ENCODE data around the gene STAT3.
A peak's percentile ranks its signal among the peaks of the same experiment; 100 is the strongest.

Gene STAT3

GRCh38 chr17:42317266-42317845 is 70.9 kb downstream of the STAT3 start:
- Mint-ChIP-seq H3K27me3 (no peaks in the 10 kb centered on the region), H3K27ac (no peak overlapping the region), H3K36me3 (peaks cover 62% of the 10 kb centered on the region), H3K4me1 (peaks cover 86% of the 10 kb centered on the region), H3K9me3 (no peaks in the 10 kb centered on the region), H3K4me3 (no peak overlapping the region)
- DNase-seq, result no peak
- CTCF ChIA-PET, result interaction anchor here (0.7 to 12.8 kb wide), 4 partner anchors 8 to 88 kb away, joined by 3 to 167 read pairs (median 6); no protein-coding TSS in a partner anchor

- H3K36me3 Mint-ChIP-seq, result peaks cover 58% of the 10 kb centered on the region
- CTCF ChIA-PET, result interaction anchor here (0.7 to 12.8 kb wide), 3 partner anchors 65 to 94 kb away, joined by 3 to 167 read pairs (median 61); no protein-coding TSS in a partner anchor
- H3K27ac Mint-ChIP-seq, result no peak overlapping the region
- no peak overlapping the region for H3K4me3 Mint-ChIP-seq
- peaks cover 86% of the 10 kb centered on the region for H3K4me1 Mint-ChIP-seq
- H3K27me3 Mint-ChIP-seq, result no peaks in the 10 kb centered on the region
- H3K9me3 Mint-ChIP-seq, result no peaks in the 10 kb centered on the region
- no peak for DNase-seq
These were observed 71.5 kb downstream of the STAT3 start for GRCh38 chr17:42316755-42317154.

- H3K27ac Mint-ChIP-seq, result peak overlapping the region; percentile 87
- CTCF ChIA-PET, result interaction anchor here (8.5 to 12.8 kb wide), 2 partner anchors 90 to 93 kb away, joined by 61 to 167 read pairs; no protein-coding TSS in a partner anchor
- no peaks in the 10 kb centered on the region for H3K27me3 Mint-ChIP-seq
- peaks cover 90% of the 10 kb centered on the region for H3K4me1 Mint-ChIP-seq
- no peaks in the 10 kb centered on the region for H3K9me3 Mint-ChIP-seq
- H3K4me3 Mint-ChIP-seq, result no peak overlapping the region
- H3K36me3 Mint-ChIP-seq, result peaks cover 64% of the 10 kb centered on the region
- peak; percentile 58 for DNase-seq
These were observed 72.7 kb downstream of the STAT3 start for GRCh38 chr17:42315402-42316156.

GRCh38 chr17:42313773-42314566 is 74.3 kb downstream of the STAT3 start:
- Mint-ChIP-seq H3K27me3 (no peaks in the 10 kb centered on the region), H3K4me3 (peak overlapping the region; percentile 3), H3K27ac (peak overlapping the region; percentile 87), H3K9me3 (no peaks in the 10 kb centered on the region), H3K4me1 (peaks cover 86% of the 10 kb centered on the region), H3K36me3 (peaks cover 68% of the 10 kb centered on the region)
- DNase-seq, result no peak
- CTCF ChIA-PET, result interaction anchor here (0.8 to 12.8 kb wide), 12 partner anchors 8 to 216 kb away, joined by 3 to 167 read pairs (median 7); partner anchors contain the start of genes STAT3 and STAT5A

- H3K4me1 Mint-ChIP-seq, result peaks cover 80% of the 10 kb centered on the region
- H3K27me3 Mint-ChIP-seq, result no peaks in the 10 kb centered on the region
- H3K4me3 Mint-ChIP-seq, result no peak overlapping the region
- no peak for DNase-seq
- CTCF ChIA-PET, result interaction anchor here (0.8 to 12.8 kb wide), 12 partner anchors 9 to 217 kb away, joined by 3 to 167 read pairs (median 7); partner anchors contain the start of genes STAT3 and STAT5A
- peak overlapping the region; percentile 84 for H3K27ac Mint-ChIP-seq
- H3K9me3 Mint-ChIP-seq, result no peaks in the 10 kb centered on the region
- H3K36me3 Mint-ChIP-seq, result peaks cover 68% of the 10 kb centered on the region
These were observed 74.9 kb downstream of the STAT3 start for GRCh38 chr17:42313389-42313772.

- Mint-ChIP-seq H3K4me3 (peak overlapping the region; percentile 38), H3K27ac (peak overlapping the region; percentile 76), H3K9me3 (no peaks in the 10 kb centered on the region), H3K36me3 (peaks cover 65% of the 10 kb centered on the region), H3K4me1 (peaks cover 79% of the 10 kb centered on the region), H3K27me3 (no peaks in the 10 kb centered on the region)
- CTCF ChIA-PET, result interaction anchor here (0.6 to 12.8 kb wide), 25 partner anchors 8 to 215 kb away, joined by 3 to 167 read pairs (median 5); partner anchors contain the start of genes STAT3 and STAT5A
- peak; percentile 85 for DNase-seq
These were observed 75.7 kb downstream of the STAT3 start for GRCh38 chr17:42312285-42313130.

- CTCF ChIA-PET, result interaction anchor here (0.6 to 12.8 kb wide), 24 partner anchors 9 to 207 kb away, joined by 3 to 167 read pairs (median 5); partner anchors contain the start of genes STAT3 and STAT5A
- Mint-ChIP-seq H3K9me3 (no peaks in the 10 kb centered on the region), H3K36me3 (peaks cover 65% of the 10 kb centered on the region), H3K27me3 (no peaks in the 10 kb centered on the region), H3K4me3 (peak overlapping the region; percentile 38), H3K4me1 (peaks cover 76% of the 10 kb centered on the region), H3K27ac (peak overlapping the region; percentile 51)
- no peak for DNase-seq
These were observed 76.3 kb downstream of the STAT3 start for GRCh38 chr17:42312035-42312284.

- no peaks in the 10 kb centered on the region for H3K9me3 Mint-ChIP-seq
- peaks cover 73% of the 10 kb centered on the region for H3K4me1 Mint-ChIP-seq
- DNase-seq, result no peak
- H3K4me3 Mint-ChIP-seq, result peak overlapping the region; percentile 54
- H3K36me3 Mint-ChIP-seq, result peaks cover 61% of the 10 kb centered on the region
- H3K27me3 Mint-ChIP-seq, result no peaks in the 10 kb centered on the region
- CTCF ChIA-PET, result interaction anchor here (0.6 to 12.8 kb wide), 22 partner anchors 9 to 208 kb away, joined by 3 to 167 read pairs (median 5); partner anchors contain the start of genes STAT3 and STAT5A
- H3K27ac Mint-ChIP-seq, result peak overlapping the region; percentile 82
These were observed 76.8 kb downstream of the STAT3 start for GRCh38 chr17:42311240-42312034.

- H3K36me3 Mint-ChIP-seq, result peaks cover 65% of the 10 kb centered on the region
- H3K27me3 Mint-ChIP-seq, result no peaks in the 10 kb centered on the region
- H3K9me3 Mint-ChIP-seq, result no peaks in the 10 kb centered on the region
- H3K4me1 Mint-ChIP-seq, result peaks cover 76% of the 10 kb centered on the region
- peak overlapping the region; percentile 82 for H3K27ac Mint-ChIP-seq
- H3K4me3 Mint-ChIP-seq, result no peak overlapping the region
- CTCF ChIA-PET, result interaction anchor here (0.8 to 12.8 kb wide), 11 partner anchors 8 to 208 kb away, joined by 3 to 167 read pairs (median 6); partner anchors contain the start of genes STAT3 and STAT5A
- no peak for DNase-seq
These were observed 77.4 kb downstream of the STAT3 start for GRCh38 chr17:42310787-42311215.

- Mint-ChIP-seq H3K9me3 (no peaks in the 10 kb centered on the region), H3K27me3 (no peaks in the 10 kb centered on the region), H3K4me1 (peaks cover 71% of the 10 kb centered on the region), H3K4me3 (no peak overlapping the region), H3K36me3 (peaks cover 60% of the 10 kb centered on the region), H3K27ac (peak overlapping the region; percentile 82)
- DNase-seq, result no peak
- CTCF ChIA-PET, result interaction anchor here (0.8 to 12.8 kb wide), 7 partner anchors 8 to 95 kb away, joined by 3 to 167 read pairs (median 9); partner anchors contain the start of gene STAT5A
These were observed 78.1 kb downstream of the STAT3 start for GRCh38 chr17:42309986-42310786.

GRCh38 chr17:42309142-42309541 is 79.1 kb downstream of the STAT3 start:
- no peak overlapping the region for H3K4me3 Mint-ChIP-seq
- H3K36me3 Mint-ChIP-seq, result peaks cover 69% of the 10 kb centered on the region
- CTCF ChIA-PET, result interaction anchor here (0.8 to 12.8 kb wide), 4 partner anchors 9 to 96 kb away, joined by 3 to 167 read pairs (median 36); no protein-coding TSS in a partner anchor
- H3K27ac Mint-ChIP-seq, result no peak overlapping the region
- peaks cover 67% of the 10 kb centered on the region for H3K4me1 Mint-ChIP-seq
- no peaks in the 10 kb centered on the region for H3K9me3 Mint-ChIP-seq
- DNase-seq, result no peak
- H3K27me3 Mint-ChIP-seq, result no peaks in the 10 kb centered on the region

GRCh38 chr17:42308446-42308845 is 79.8 kb downstream of the STAT3 start:
- DNase-seq, result no peak
- Mint-ChIP-seq H3K4me3 (no peak overlapping the region), H3K27ac (peak overlapping the region; percentile 22), H3K9me3 (no peaks in the 10 kb centered on the region), H3K36me3 (peaks cover 70% of the 10 kb centered on the region), H3K4me1 (peaks cover 63% of the 10 kb centered on the region), H3K27me3 (no peaks in the 10 kb centered on the region)
- CTCF ChIA-PET, result interaction anchor here (0.8 to 12.8 kb wide), 4 partner anchors 10 to 97 kb away, joined by 3 to 167 read pairs (median 36); no protein-coding TSS in a partner anchor

Data from activated naive CD4-positive, alpha-beta T cell treated with anti-CD3 and anti-CD28 coated beads, Interleukin-2, amount 10 ng/mL, durations not matched to agents 7 days and 5 days (primary cell).